Dermis blood vessel endothelial cell (primary cell): ENCODE data around the gene RAB8B. TPM values are rescaled to one million over a fixed set of nuclear protein-coding genes. Genes with fewer than 3 reads are reported as not detected.

ENCODE experiments used
- total RNA-seq: library from RNA; depleted of rRNA; stranded (reverse); fragments of >200 nt; gene quantifications from 2 replicates; pipeline ENCODE4 v1.2.3, GENCODE V29; 2014

The RAB8B gene
- total RNA-seq, 1 donor from 2014 or later, result 81.5 TPM

Other genes with a start within 250 kb of the RAB8B start
- gene TPM1, start 146.9 kb upstream of the RAB8B start, total RNA-seq, result 309 and 334 TPM in 2 replicates
- gene LACTB, start 67.7 kb upstream of the RAB8B start, total RNA-seq, result 45.1 and 47.1 TPM in 2 replicates
- gene RPS27L, start 32.1 kb upstream of the RAB8B start, total RNA-seq, result 285 and 407 TPM in 2 replicates
- 24.2 and 28.2 TPM in 2 replicates for gene APH1B, start 88.0 kb downstream of the RAB8B start, total RNA-seq
- 0.68 and 0.79 TPM in 2 replicates for gene CA12, start 192.2 kb downstream of the RAB8B start, total RNA-seq